ENCODE data around the gene NUP98. TPM values are rescaled to one million over a fixed set of nuclear protein-coding genes. Genes with fewer than 3 reads are reported as not detected.

The NUP98 gene
- total and polyA plus RNA-seq, 2 of the 13 experiments (the other 11 are each of a cell fraction or from before 2014, with no cell fraction given): 76.6 to 85.3 TPM

- TF ChIP-seq TP53 (CRISPR knock-in tag; conservative IDR thresholded peaks at IDR 0.05) (no peak; the same call in 1 of the 2 replicates), E2F5 (CRISPR knock-in tag; conservative IDR thresholded peaks at IDR 0.05) (peak; percentile 54; the same call in 1 of the 2 replicates), ELF3 (CRISPR knock-in tag; IDR thresholded peaks at IDR 0.05) (peak; percentile 40), RFXANK (CRISPR knock-in tag; IDR thresholded peaks at IDR 0.05) (peak; percentile 91), ZNF136 (CRISPR knock-in tag; IDR thresholded peaks at IDR 0.05; ENCODE audit: low read depth) (0 out of 2 replicates have a peak, but pooled peaks have one; percentile 25), KAT8 (CRISPR knock-in tag; IDR thresholded peaks at IDR 0.05) (peak; percentile 57), TBP (CRISPR knock-in tag; IDR thresholded peaks at IDR 0.05) (no peak), DNMT1 (CRISPR knock-in tag; IDR thresholded peaks at IDR 0.05) (peak; percentile 51; the same call in 1 of the 2 replicates), ZNF230 (CRISPR knock-in tag; IDR thresholded peaks at IDR 0.05) (peak; percentile 74), MED1 (CRISPR knock-in tag; IDR thresholded peaks at IDR 0.05) (peak; percentile 54), KDM2A (CRISPR knock-in tag; IDR thresholded peaks at IDR 0.05; ENCODE audit: borderline replicate concordance, low read depth) (no peak; the same call in 1 of the 2 replicates), TBX3 (IDR thresholded peaks at IDR 0.05; ENCODE audit: borderline replicate concordance) (peak; percentile 37; the same call in 1 of the 2 replicates), POLR2A (IDR thresholded peaks at IDR 0.05; ENCODE audit: insufficient read depth in 1 of 2, low read depth in 2 of 2, low read length in 2 of 2) (peak; percentile 77 to 91), ZNF225 (CRISPR knock-in tag; IDR thresholded peaks at IDR 0.05) (peak; percentile 53; the same call in 1 of the 2 replicates), ZFP37 (CRISPR knock-in tag; IDR thresholded peaks at IDR 0.05; ENCODE audit: borderline replicate concordance) (peak; percentile 88; the same call in 1 of the 2 replicates), MIXL1 (CRISPR knock-in tag; IDR thresholded peaks at IDR 0.05) (peak; percentile 49; the same call in 1 of the 2 replicates), ADNP (CRISPR knock-in tag; IDR thresholded peaks at IDR 0.05) (no peak), NCOR1 (IDR thresholded peaks at IDR 0.05; ENCODE audit: borderline replicate concordance, low read length) (peak; percentile 53; the same call in 1 of the 2 replicates), ZNF790 (CRISPR knock-in tag; IDR thresholded peaks at IDR 0.05; ENCODE audit: borderline replicate concordance) (peak; percentile 32; the same call in 1 of the 2 replicates), TEAD3 (CRISPR knock-in tag; optimal IDR thresholded peaks at IDR 0.05; ENCODE audit: borderline replicate concordance) (peak; percentile 47), RFX5 (IDR thresholded peaks at IDR 0.05; ENCODE audit: low read depth, low read length) (peak; percentile 89), ZNF335 (CRISPR knock-in tag; IDR thresholded peaks at IDR 0.05) (peak; percentile 96; the same call in 1 of the 2 replicates), TARDBP (CRISPR knock-in tag; IDR thresholded peaks at IDR 0.05) (peak; percentile 96), TMF1 (CRISPR knock-in tag; IDR thresholded peaks at IDR 0.05; ENCODE audit: low read depth) (peak; percentile 91), ETV6 (CRISPR knock-in tag; conservative IDR thresholded peaks at IDR 0.05) (peak; percentile 76; the same call in 1 of the 2 replicates), AGO1 (IDR thresholded peaks at IDR 0.05; ENCODE audit: low read depth, low read length, poor library complexity, severe bottlenecking) (no peak), ZXDC (CRISPR knock-in tag; IDR thresholded peaks at IDR 0.05) (no peak), PAWR (CRISPR knock-in tag; IDR thresholded peaks at IDR 0.05; ENCODE audit: borderline replicate concordance) (peak; percentile 76; the same call in 1 of the 2 replicates), MIER2 (CRISPR knock-in tag; IDR thresholded peaks at IDR 0.05) (no peak), ZSCAN25 (CRISPR knock-in tag; IDR thresholded peaks at IDR 0.05) (peak; percentile 96), HCFC1 (IDR thresholded peaks at IDR 0.05; ENCODE audit: low read depth, low read length) (no peak; the same call in 1 of the 2 replicates)
These were observed at the start of gene NUP98 (continued) for GRCh38 chr11:3797329-3798090.
